SH-SY5Y (cell line): ENCODE measurements around the gene BSN.

Experiments
- GATA2 ChIP-seq: IDR thresholded peaks from 2 replicates; pipeline ENCODE4 v1.6.1; 2011; ENCODE audit warnings: mild to moderate bottlenecking, low read depth, low read length
- GATA3 ChIP-seq: IDR thresholded peaks from 2 replicates; pipeline ENCODE4 v1.6.1; 2011; ENCODE audit warnings: low read depth, mild to moderate bottlenecking, low read length, moderate library complexity

GRCh38 chr3:49634736-49635135, 80.5 kb downstream of the BSN start:
- TF ChIP-seq GATA3 (no peak), GATA2 (no peak)
